Gastrocnemius medialis (tissue), 4 donors: ENCODE results near the gene PDE4D. TPM values are rescaled to one million over a fixed set of nuclear protein-coding genes. Genes with fewer than 3 reads are reported as not detected.
A peak's percentile ranks its signal among the peaks of the same experiment; 100 is the strongest.

Experiments used
- ATAC-seq, 2 donors: fragments of 150-250 bp; one replicate each; pipeline ENCODE4 v1.9.1; 2016
- DNase-seq, 2 donors: peaks; one replicate each; pipeline ENCODE4 v3.0.0-alpha.2; 2019
- H3K27ac ChIP-seq, 4 donors: fragments of 200-600 bp; sonication (generic); 1 replicate in 1 of 4; 2 replicates in 3 of 4; pipeline ENCODE4 v1.5.1; 2016 to 2018; ENCODE audit warnings: mild to moderate bottlenecking in 2 of 4, moderate library complexity in 1 of 4
- H3K27me3 ChIP-seq, 3 donors: fragments of 200-600 bp; sonication (generic) in 2 of 3; 1 replicate in 1 of 3; 2 replicates in 2 of 3; pipeline versions ENCODE4 v1.5.1 to v1.6.0; 2016 to 2019; ENCODE audit warnings: mild to moderate bottlenecking in 1 of 3, moderate library complexity in 1 of 3
- H3K36me3 ChIP-seq, 2 donors: fragments of 200-600 bp; sonication (generic) in 1 of 2; one replicate each; pipeline ENCODE4 v1.5.1; 2017 to 2018
- H3K4me1 ChIP-seq, 2 donors: fragments of 200-600 bp; sonication (generic) in 1 of 2; one replicate each; pipeline ENCODE4 v1.5.1; 2016 to 2017; ENCODE audit warnings: mild to moderate bottlenecking in 2 of 2
- H3K4me3 ChIP-seq, 4 donors: fragments of 200-600 bp; sonication (generic) in 3 of 4; 1 replicate in 1 of 4; 2 replicates in 3 of 4; pipeline ENCODE4 v1.5.1; 2016 to 2019; ENCODE audit warnings: mild to moderate bottlenecking in 2 of 4
- H3K9me3 ChIP-seq, 3 donors: fragments of 200-600 bp; sonication (generic) in 2 of 3; 1 replicate in 1 of 3; 2 replicates in 2 of 3; pipeline ENCODE4 v1.5.1; 2016 to 2019
- CTCF ChIP-seq, 5 experiments: fragments of 450-650 bp in 3 of 5; fragments of 200-600 bp in 2 of 5; sonication (generic) in 2 of 5; IDR thresholded peaks in 4 of 5; conservative IDR thresholded peaks in 1 of 5; 1 replicate in 4 of 5; 2 replicates in 1 of 5; pipeline ENCODE4 v1.5.1; 2016 to 2019; ENCODE audit warnings: antibody characterized with exemption in 5 of 5, mild to moderate bottlenecking in 3 of 5, moderate library complexity in 3 of 5
- POLR2A ChIP-seq, 2 donors: fragments of 450-650 bp; IDR thresholded peaks; one replicate each; pipeline ENCODE4 v1.6.1; 2017; ENCODE audit warnings: antibody characterized with exemption in 2 of 2, mild to moderate bottlenecking in 2 of 2, moderate library complexity in 2 of 2
- in situ Hi-C, 4 donors: fragments of 200-750 bp; cut with MboI; loops; one replicate each; pipeline versions ENCODE4 v1.15.0 to v1.8.0; 2017; ENCODE audit warnings: low sequenced_read_pairs in 4 of 4
- intact Hi-C: fragments of 100-400 bp; cut with DNase I; formaldehyde crosslinking; loops from one replicate; pipeline ENCODE4 v1.15.1; 2023; ENCODE audit warnings: low total_unique reads
- total RNA-seq, 4 donors: library from RNA; depleted of rRNA; stranded (reverse); fragments of >200 nt; gene quantifications; one replicate each; pipeline versions ENCODE4 v1.1.0 to v1.2.3, GENCODE V29; 2016

Gene PDE4D
- total RNA-seq, 4 donors from 2014 or later: 133 to 223 (median 185) TPM

- peak; percentile 61 to 74 (median 67) for TF ChIP-seq CTCF (IDR thresholded peaks at IDR 0.05 in 4 of 5, conservative IDR thresholded peaks at IDR 0.05 in 1 of 5)
- no peak for TF ChIP-seq POLR2A (IDR thresholded peaks at IDR 0.05)
- in situ Hi-C loops: loop anchor here (5.0 to 10.0 kb wide), 3 partner anchors 140 to 287 kb away; no protein-coding TSS in a partner anchor
- ATAC-seq: peak; percentile 41 to 63
- Histone ChIP-seq H3K9me3 (no peaks in the 10 kb centered on the region), H3K4me3 (no peak overlapping the region), H3K27ac (peak overlapping the region; percentile 4 to 36 (median 26)), H3K36me3 (no peaks in the 10 kb centered on the region), H3K27me3 (no peaks in the 10 kb centered on the region), H3K4me1 (peaks cover 10 to 24% of the 10 kb centered on the region in 2 donors)
- no peak for DNase-seq
- intact Hi-C loops: loop anchor here (1.0 to 2.0 kb wide), 2 partner anchors 140 to 284 kb away; no protein-coding TSS in a partner anchor
These were observed 719.2 kb downstream of the PDE4D start for GRCh38 chr5:59174248-59174844.

GRCh38 chr5:59173578-59173977, 719.9 kb downstream of the PDE4D start:
- Histone ChIP-seq H3K9me3 (no peaks in the 10 kb centered on the region), H3K4me3 (no peak overlapping the region), H3K4me1 (peaks cover 17 to 24% of the 10 kb centered on the region in 2 donors), H3K27me3 (no peaks in the 10 kb centered on the region), H3K36me3 (no peaks in the 10 kb centered on the region), H3K27ac (peak overlapping the region in 3 of 4 donors; percentile 19 to 36 (median 34))
- TF ChIP-seq POLR2A (IDR thresholded peaks at IDR 0.05): no peak
- TF ChIP-seq CTCF (IDR thresholded peaks at IDR 0.05 in 4 of 5, conservative IDR thresholded peaks at IDR 0.05 in 1 of 5): no peak
- ATAC-seq (no peak), DNase-seq (no peak)
- intact Hi-C loops (no loop called here), in situ Hi-C loops (loop anchor here (5.0 to 10.0 kb wide), 3 partner anchors 139 to 286 kb away; no protein-coding TSS in a partner anchor)

GRCh38 chr5:59171131-59171530, 722.4 kb downstream of the PDE4D start:
- H3K9me3 ChIP-seq: no peaks in the 10 kb centered on the region
- H3K4me3 ChIP-seq: no peak overlapping the region
- H3K36me3 ChIP-seq: no peaks in the 10 kb centered on the region
- in situ Hi-C loops: loop anchor here (5.0 to 10.0 kb wide), 3 partner anchors 136 to 284 kb away; no protein-coding TSS in a partner anchor
- ATAC-seq (no peak), DNase-seq (no peak)
- H3K27ac ChIP-seq: peak overlapping the region in 3 of 4 donors; percentile 49 to 82 (median 81)
- TF ChIP-seq POLR2A (IDR thresholded peaks at IDR 0.05) (no peak), CTCF (IDR thresholded peaks at IDR 0.05 in 4 of 5, conservative IDR thresholded peaks at IDR 0.05 in 1 of 5) (no peak)
- intact Hi-C loops: no loop called here
- peaks cover 17 to 24% of the 10 kb centered on the region in 2 donors for H3K4me1 ChIP-seq
- no peaks in the 10 kb centered on the region for H3K27me3 ChIP-seq

- Histone ChIP-seq H3K4me1 (peaks cover 17 to 24% of the 10 kb centered on the region in 2 donors), H3K27me3 (no peaks in the 10 kb centered on the region), H3K9me3 (no peaks in the 10 kb centered on the region), H3K27ac (peak overlapping the region; percentile 51 to 82 (median 75)), H3K4me3 (no peak overlapping the region), H3K36me3 (no peaks in the 10 kb centered on the region)
- peak in 1 of 2 donors; percentile 31 for ATAC-seq
- in situ Hi-C loops (loop anchor here (5.0 to 10.0 kb wide), 3 partner anchors 135 to 282 kb away; no protein-coding TSS in a partner anchor), intact Hi-C loops (loop anchor here (5.0 kb wide), 1 partner anchor 267 kb away; no protein-coding TSS in a partner anchor)
- TF ChIP-seq CTCF (IDR thresholded peaks at IDR 0.05 in 4 of 5, conservative IDR thresholded peaks at IDR 0.05 in 1 of 5) (no peak), POLR2A (IDR thresholded peaks at IDR 0.05) (no peak)
- DNase-seq: no peak
These were observed 723.8 kb downstream of the PDE4D start for GRCh38 chr5:59169768-59170150.
